Calu3 (cell line): Measurements from ENCODE around the gene ENPP6. TPM values are rescaled to one million over a fixed set of nuclear protein-coding genes. Genes with fewer than 3 reads are reported as not detected.

Experiments used
- BruUV-seq: library from RNA; stranded (reverse); fragments of 400-500 nt; replicated peaks from 2 replicates; lab custom pipeline; 2021; lab: Mats Ljungman, UMichigan
- CTCF ChIA-PET: fragments of 300-600 bp; sonication (Branson Sonifier 250); formaldehyde crosslinking; loops from one replicate; lab custom pipeline; 2022; ENCODE audit warnings: antibody characterized with exemption; lab: Charles Lee
- DNase-seq: peaks from one replicate; pipeline ENCODE4 v3.0.0; 2022
- H3K27ac Mint-ChIP-seq: one replicate; pipeline ENCODE4 v1.8.0; 2022; ENCODE audit warnings: mixed read lengths; ENCODE audit not compliant: unreplicated experiment
- H3K27me3 Mint-ChIP-seq: one replicate; pipeline ENCODE4 v1.8.0; 2022; ENCODE audit warnings: mixed read lengths; ENCODE audit not compliant: unreplicated experiment
- H3K36me3 Mint-ChIP-seq: one replicate; pipeline ENCODE4 v1.8.0; 2022; ENCODE audit warnings: mild to moderate bottlenecking, moderate library complexity, mixed read lengths; ENCODE audit not compliant: insufficient read depth, unreplicated experiment
- H3K4me1 Mint-ChIP-seq: one replicate; pipeline ENCODE4 v1.8.0; 2022; ENCODE audit warnings: mild to moderate bottlenecking, low read depth, mixed read lengths; ENCODE audit not compliant: unreplicated experiment
- H3K4me3 Mint-ChIP-seq: one replicate; pipeline ENCODE4 v1.8.0; 2022; ENCODE audit warnings: mild to moderate bottlenecking, low read depth, moderate library complexity, mixed read lengths; ENCODE audit not compliant: unreplicated experiment
- H3K9me3 Mint-ChIP-seq: one replicate; pipeline ENCODE4 v1.8.0; 2022; ENCODE audit warnings: low read depth, mixed read lengths; ENCODE audit not compliant: unreplicated experiment
- CTCF ChIP-seq: fragments of 200-600 bp; IDR thresholded peaks from one replicate; pipeline ENCODE4 v1.8.0; 2022; ENCODE audit warnings: antibody characterized with exemption; ENCODE audit not compliant: unreplicated experiment
- intact Hi-C: fragments of 100-400 bp; cut with micrococcal nuclease; formaldehyde crosslinking; loops from one replicate; pipeline ENCODE4 v1.10.0; 2022; ENCODE audit not compliant: unreplicated experiment
- total RNA-seq: library from RNA; stranded (reverse); gene quantifications from 2 replicates; pipeline ENCODE4 v1.2.3, GENCODE V29; 2022

The ENPP6 gene
- total RNA-seq, 1 experiment from 2014 or later, result not detected

DNA sequence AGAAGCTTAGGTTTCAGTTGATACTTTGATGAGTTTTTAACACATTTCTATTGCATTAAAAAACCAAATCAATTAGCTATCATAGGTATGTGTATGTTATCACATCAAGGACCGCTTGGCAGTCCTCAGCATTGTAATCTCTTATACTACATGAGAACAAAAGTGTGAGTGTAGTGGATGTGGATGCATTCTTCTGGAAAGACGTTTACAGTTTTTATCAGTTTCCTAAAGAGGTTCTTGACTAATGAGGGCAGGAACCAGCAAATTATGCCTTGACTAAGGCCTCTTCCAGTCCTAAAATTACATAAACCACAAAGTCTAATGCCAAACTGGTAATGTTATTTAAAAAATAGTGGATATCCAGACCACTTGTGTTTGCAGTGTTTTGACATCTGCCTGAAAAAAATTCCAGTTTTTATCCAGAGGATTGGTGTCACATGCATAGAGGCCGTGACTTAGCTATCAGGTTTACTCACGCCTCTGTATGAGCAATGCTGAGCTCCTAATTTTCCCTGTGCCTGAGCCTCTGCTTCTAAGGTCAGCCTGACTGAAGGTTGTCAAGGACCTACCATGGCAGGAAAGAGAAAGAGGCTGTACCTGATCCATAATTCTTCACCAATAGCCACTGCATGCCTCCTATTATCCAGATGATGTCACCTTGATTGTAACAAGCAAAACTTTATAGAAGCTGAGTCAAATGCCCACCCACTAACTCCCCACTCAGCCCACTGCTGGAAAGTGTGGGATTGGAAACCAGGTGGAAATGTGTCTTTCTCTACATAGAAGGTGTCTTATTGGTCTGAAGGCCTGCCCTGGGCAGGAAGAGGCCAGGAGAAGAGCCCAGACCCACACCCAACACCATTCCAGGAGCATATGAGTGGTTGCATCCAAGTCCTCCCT, 68.7 kb downstream of the ENPP6 start:
- Mint-ChIP-seq H3K9me3 (no peaks in the 10 kb centered on the region), H3K27me3 (peaks cover 44% of the 10 kb centered on the region), H3K4me1 (no peaks in the 10 kb centered on the region), H3K27ac (no peak overlapping the region), H3K36me3 (no peaks in the 10 kb centered on the region), H3K4me3 (no peak overlapping the region)
- DNase-seq, result no peak
- TF ChIP-seq CTCF, result no peak
- no TSS peak for BruUV-seq
- intact Hi-C loops, result loop anchor here (1.0 kb wide), 1 partner anchor 16 kb away; no protein-coding TSS in a partner anchor
- CTCF ChIA-PET, result interaction anchor here (0.6 kb wide), 1 partner anchor 10 kb away, joined by 3 read pairs; no protein-coding TSS in a partner anchor

GRCh38 chr4:184147858-184148737, 69.6 kb downstream of the ENPP6 start:
- no peaks in the 10 kb centered on the region for H3K36me3 Mint-ChIP-seq
- H3K4me1 Mint-ChIP-seq, result no peaks in the 10 kb centered on the region
- no peak for TF ChIP-seq CTCF
- CTCF ChIA-PET, result interaction anchor here (0.6 to 0.7 kb wide), 2 partner anchors 9 to 118 kb away, joined by 3 to 4 read pairs; no protein-coding TSS in a partner anchor
- no peak overlapping the region for H3K4me3 Mint-ChIP-seq
- no peak overlapping the region for H3K27ac Mint-ChIP-seq
- intact Hi-C loops, result loop anchor here (1.0 kb wide), 1 partner anchor 15 kb away; no protein-coding TSS in a partner anchor
- BruUV-seq, result no TSS peak
- no peaks in the 10 kb centered on the region for H3K9me3 Mint-ChIP-seq
- H3K27me3 Mint-ChIP-seq, result peaks cover 44% of the 10 kb centered on the region
- no peak for DNase-seq

DNA sequence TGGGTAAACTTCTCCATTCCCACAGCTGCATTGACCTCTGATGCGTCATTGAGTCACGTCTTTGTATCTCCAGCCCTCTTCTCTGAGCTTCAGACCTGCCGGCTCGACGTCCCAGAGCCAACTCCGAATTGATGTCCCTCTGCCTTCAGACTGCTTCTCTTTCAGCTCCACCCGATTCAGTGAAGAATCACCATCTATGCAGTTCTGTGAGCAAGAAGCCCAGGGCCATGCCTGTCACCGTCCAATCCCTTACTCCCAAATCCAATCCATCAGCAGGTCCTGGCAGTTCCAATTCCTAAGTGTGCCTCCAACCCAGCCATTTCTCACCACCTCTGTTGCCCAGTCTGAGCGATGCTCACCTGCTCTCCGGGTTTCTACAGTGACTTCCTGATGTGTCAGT, 70.7 kb downstream of the ENPP6 start:
- Mint-ChIP-seq H3K9me3 (no peaks in the 10 kb centered on the region), H3K36me3 (no peaks in the 10 kb centered on the region), H3K4me3 (no peak overlapping the region), H3K27me3 (peaks cover 34% of the 10 kb centered on the region), H3K4me1 (no peaks in the 10 kb centered on the region), H3K27ac (no peak overlapping the region)
- CTCF ChIA-PET, result no interaction called here
- no TSS peak for BruUV-seq
- intact Hi-C loops, result no loop called here
- TF ChIP-seq CTCF, result no peak
- no peak for DNase-seq

DNA sequence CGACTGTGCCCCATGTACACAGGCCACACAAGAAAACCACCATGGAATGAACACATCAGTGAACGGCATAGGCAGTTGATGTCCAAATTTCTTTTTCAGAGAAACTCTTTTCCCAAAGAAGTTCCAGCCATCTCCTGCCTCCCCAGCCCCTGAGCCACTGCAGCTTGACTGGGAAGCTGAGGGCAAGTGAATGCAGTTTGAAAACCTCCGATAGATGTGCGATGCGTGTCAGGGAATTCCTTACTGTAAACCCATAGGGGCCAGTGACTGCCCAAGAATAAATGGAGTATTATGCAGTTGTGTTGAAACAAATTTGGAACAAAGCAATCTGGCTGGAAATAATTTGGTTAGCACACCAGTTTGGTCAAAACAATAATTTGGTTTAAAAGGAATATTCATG, 72.1 kb downstream of the ENPP6 start:
- no TSS peak for BruUV-seq
- DNase-seq, result no peak
- Mint-ChIP-seq H3K27me3 (peaks cover 30% of the 10 kb centered on the region), H3K36me3 (no peaks in the 10 kb centered on the region), H3K4me3 (no peak overlapping the region), H3K27ac (no peak overlapping the region), H3K9me3 (no peaks in the 10 kb centered on the region), H3K4me1 (no peaks in the 10 kb centered on the region)
- no peak for TF ChIP-seq CTCF
- intact Hi-C loops, result no loop called here
- CTCF ChIA-PET, result interaction anchor here (0.8 kb wide), 1 partner anchor 144 kb away, joined by 3 read pairs; no protein-coding TSS in a partner anchor
